ENCODE data around the gene GIPC3.
A peak's percentile ranks its signal among the peaks of the same experiment; 100 is the strongest.

GIPC3 gene

GRCh38 chr19:3615524-3616135 lies 30.4 kb downstream of the GIPC3 start:
- no peak for TF ChIP-seq CTCF (IDR thresholded peaks at IDR 0.05)

- TF ChIP-seq CTCF (IDR thresholded peaks at IDR 0.05): no peak
These were observed 32.2 kb downstream of the GIPC3 start for GRCh38 chr19:3617463-3617862.

GRCh38 chr19:3618144-3618810 lies 33.0 kb downstream of the GIPC3 start:
- peak; percentile 95 for TF ChIP-seq CTCF (IDR thresholded peaks at IDR 0.05)

- TF ChIP-seq CTCF (IDR thresholded peaks at IDR 0.05): peak; percentile 50
These were observed 33.7 kb downstream of the GIPC3 start for GRCh38 chr19:3618811-3619630.

- TF ChIP-seq CTCF (IDR thresholded peaks at IDR 0.05): no peak
These were observed 34.3 kb downstream of the GIPC3 start for GRCh38 chr19:3619631-3620012.

- no peak for TF ChIP-seq CTCF (IDR thresholded peaks at IDR 0.05)
These were observed 35.0 kb downstream of the GIPC3 start for GRCh38 chr19:3620145-3620816.

GRCh38 chr19:3620817-3621547 lies 35.7 kb downstream of the GIPC3 start:
- no peak for TF ChIP-seq CTCF (IDR thresholded peaks at IDR 0.05)

Measured in LNCAP (cell line).